ENCODE results near the gene PI4K2B.

- TF ChIP-seq EZH2 (IDR thresholded peaks at IDR 0.05; ENCODE audit: low read length, unreplicated experiment), result no peak
- TF ChIP-seq, protein P1, sequence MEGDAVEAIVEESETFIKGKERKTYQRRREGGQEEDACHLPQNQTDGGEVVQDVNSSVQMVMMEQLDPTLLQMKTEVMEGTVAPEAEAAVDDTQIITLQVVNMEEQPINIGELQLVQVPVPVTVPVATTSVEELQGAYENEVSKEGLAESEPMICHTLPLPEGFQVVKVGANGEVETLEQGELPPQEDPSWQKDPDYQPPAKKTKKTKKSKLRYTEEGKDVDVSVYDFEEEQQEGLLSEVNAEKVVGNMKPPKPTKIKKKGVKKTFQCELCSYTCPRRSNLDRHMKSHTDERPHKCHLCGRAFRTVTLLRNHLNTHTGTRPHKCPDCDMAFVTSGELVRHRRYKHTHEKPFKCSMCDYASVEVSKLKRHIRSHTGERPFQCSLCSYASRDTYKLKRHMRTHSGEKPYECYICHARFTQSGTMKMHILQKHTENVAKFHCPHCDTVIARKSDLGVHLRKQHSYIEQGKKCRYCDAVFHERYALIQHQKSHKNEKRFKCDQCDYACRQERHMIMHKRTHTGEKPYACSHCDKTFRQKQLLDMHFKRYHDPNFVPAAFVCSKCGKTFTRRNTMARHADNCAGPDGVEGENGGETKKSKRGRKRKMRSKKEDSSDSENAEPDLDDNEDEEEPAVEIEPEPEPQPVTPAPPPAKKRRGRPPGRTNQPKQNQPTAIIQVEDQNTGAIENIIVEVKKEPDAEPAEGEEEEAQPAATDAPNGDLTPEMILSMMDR (conservative IDR thresholded peaks at IDR 0.05; ENCODE audit: low read depth, low read length), result no peak
Observed at GRCh38 chr4:25252230-25253070, 18.6 kb downstream of the PI4K2B start.
